SK-N-SH treated with all-trans-retinoic acid at 6 μM for 48 hours (cell line): ENCODE measurements around the gene ALS2CL.
"Not testable (repeated sequence)": the region's sequence is repeated elsewhere in the genome, so short reads cannot be mapped to it uniquely, and the experiment has no call there.

Experiments
- ATAC-seq: fragments of 200-7000 bp; cut with Tn5 transposase; 3 replicates; pipeline ENCODE4 v1.9.1; 2020; ENCODE audit warnings: mild to moderate bottlenecking, moderate library complexity
- ARNTL ChIP-seq: fragments of 450-650 bp; formaldehyde crosslinking; IDR thresholded peaks from 2 replicates; pipeline ENCODE4 v1.5.0; 2020; ENCODE audit warnings: low read depth, mild to moderate bottlenecking, moderate library complexity, borderline replicate concordance
- BACH2 ChIP-seq: fragments of 250-450 bp; sonication (Bioruptor Pico); IDR thresholded peaks from 2 replicates; pipeline ENCODE4 v1.9.0; 2021; ENCODE audit warnings: mild to moderate bottlenecking, borderline replicate concordance
- CREB5 ChIP-seq: fragments of 250-450 bp; sonication (Bioruptor Pico); IDR thresholded peaks from 2 replicates; pipeline ENCODE4 v1.5.1; 2020; ENCODE audit warnings: low read depth, mild to moderate bottlenecking, moderate library complexity
- CSDC2 ChIP-seq: fragments of 250-450 bp; sonication (Bioruptor Pico); IDR thresholded peaks from 2 replicates; pipeline ENCODE4 v1.5.0; 2020; ENCODE audit warnings: mild to moderate bottlenecking, moderate library complexity
- CSRNP3 ChIP-seq: fragments of 250-450 bp; sonication (Bioruptor Pico); IDR thresholded peaks from 2 replicates; pipeline ENCODE4 v1.5.1; 2021; ENCODE audit warnings: mild to moderate bottlenecking, moderate library complexity
- ESRRG ChIP-seq: fragments of 250-450 bp; sonication (Bioruptor Pico); IDR thresholded peaks from 2 replicates; pipeline ENCODE4 v1.6.1; 2021; ENCODE audit warnings: mild to moderate bottlenecking
- GLIS3 ChIP-seq: fragments of 250-450 bp; sonication (Bioruptor Pico); IDR thresholded peaks from 2 replicates; pipeline ENCODE4 v1.5.0; 2020; ENCODE audit warnings: mild to moderate bottlenecking, moderate library complexity
- ISL1 ChIP-seq: fragments of 250-450 bp; sonication (Bioruptor Pico); IDR thresholded peaks from 2 replicates; pipeline ENCODE4 v2.1.2; 2022; ENCODE audit warnings: mild to moderate bottlenecking, moderate library complexity
- OSR1 ChIP-seq: fragments of 250-450 bp; sonication (Bioruptor Pico); IDR thresholded peaks from 2 replicates; pipeline ENCODE4 v1.8.0; 2022; ENCODE audit warnings: moderate library complexity, mild to moderate bottlenecking, inconsistent platforms
- PATZ1 ChIP-seq: fragments of 250-450 bp; sonication (Bioruptor Pico); IDR thresholded peaks from 2 replicates; pipeline ENCODE4 v1.8.0; 2020; ENCODE audit warnings: mild to moderate bottlenecking, moderate library complexity, borderline replicate concordance
- POU6F1 ChIP-seq: fragments of 250-450 bp; sonication (Bioruptor Pico); IDR thresholded peaks from 2 replicates; pipeline ENCODE4 v1.8.0; 2021; ENCODE audit warnings: low read depth, mild to moderate bottlenecking, moderate library complexity, borderline replicate concordance
- PPARA ChIP-seq: fragments of 250-450 bp; sonication (Bioruptor Pico); IDR thresholded peaks from 2 replicates; pipeline ENCODE4 v1.5.0; 2020; ENCODE audit warnings: mild to moderate bottlenecking, borderline replicate concordance
- RARB ChIP-seq: fragments of 250-450 bp; sonication (Bioruptor Pico); IDR thresholded peaks from 2 replicates; pipeline ENCODE4 v1.8.0; 2021; ENCODE audit warnings: mild to moderate bottlenecking, moderate library complexity
- SNAI2 ChIP-seq: fragments of 250-450 bp; sonication (Bioruptor Pico); IDR thresholded peaks from 2 replicates; pipeline ENCODE4 v1.5.0; 2020; ENCODE audit warnings: mild to moderate bottlenecking, moderate library complexity
- TCF4 ChIP-seq: fragments of 250-450 bp; sonication (Bioruptor Pico); IDR thresholded peaks from 2 replicates; pipeline ENCODE4 v1.8.0; 2021; ENCODE audit warnings: mild to moderate bottlenecking, moderate library complexity, borderline replicate concordance
- TOX ChIP-seq: fragments of 250-450 bp; sonication (Bioruptor Pico); IDR thresholded peaks from 2 replicates; pipeline ENCODE4 v1.8.0; 2021; ENCODE audit warnings: mild to moderate bottlenecking, moderate library complexity, borderline replicate concordance
- TSHZ2 ChIP-seq: fragments of 250-450 bp; sonication (Bioruptor Pico); IDR thresholded peaks from 2 replicates; pipeline ENCODE4 v1.5.0; 2020; ENCODE audit warnings: mild to moderate bottlenecking, moderate library complexity
- ZC3H10 ChIP-seq: fragments of 250-450 bp; sonication (Bioruptor Pico); IDR thresholded peaks from 2 replicates; pipeline ENCODE4 v1.5.1; 2021; ENCODE audit warnings: mild to moderate bottlenecking, moderate library complexity
- ZFP3 ChIP-seq: fragments of 250-450 bp; sonication (Bioruptor Pico); IDR thresholded peaks from 2 replicates; pipeline ENCODE4 v1.5.0; 2020; ENCODE audit warnings: mild to moderate bottlenecking, moderate library complexity
- ZFP30 ChIP-seq: fragments of 450-650 bp; formaldehyde crosslinking; IDR thresholded peaks from 2 replicates; pipeline ENCODE4 v1.5.0; 2022; ENCODE audit warnings: mild to moderate bottlenecking, moderate library complexity
- ZNF565 ChIP-seq: fragments of 450-650 bp; formaldehyde crosslinking; conservative IDR thresholded peaks from 2 replicates; pipeline ENCODE4 v1.5.0; 2020; ENCODE audit warnings: low read depth, mild to moderate bottlenecking, moderate library complexity
- ZNF70 ChIP-seq: fragments of 450-650 bp; formaldehyde crosslinking; IDR thresholded peaks from 2 replicates; pipeline ENCODE4 v1.5.0; 2020; ENCODE audit warnings: mild to moderate bottlenecking, moderate library complexity
- ZNF8 ChIP-seq: fragments of 450-650 bp; formaldehyde crosslinking; IDR thresholded peaks from 2 replicates; pipeline ENCODE4 v1.5.0; 2020; ENCODE audit warnings: mild to moderate bottlenecking, moderate library complexity

ALS2CL gene

GRCh38 chr3:46705751-46706552, 12.5 kb upstream of the ALS2CL start:
- TF ChIP-seq ZNF70 (no peak), GLIS3 (CRISPR knock-in tag) (no peak), CSRNP3 (CRISPR knock-in tag) (no peak), PATZ1 (CRISPR knock-in tag) (no peak), ZFP3 (CRISPR knock-in tag) (no peak), ZNF8 (no peak), ZFP30 (no peak), BACH2 (CRISPR knock-in tag) (no peak), ZNF565 (CRISPR knock-in tag) (no peak), CSDC2 (no peak), PPARA (CRISPR knock-in tag) (no peak), RARB (CRISPR knock-in tag) (no peak), SNAI2 (CRISPR knock-in tag) (no peak), TOX (CRISPR knock-in tag) (no peak), ARNTL (no peak), ZC3H10 (CRISPR knock-in tag) (no peak)
- peak; percentile 8; the same call in 1 of the 3 replicates for ATAC-seq

- TF ChIP-seq CSDC2, result no peak
- TF ChIP-seq BACH2 (CRISPR knock-in tag), result no peak
- TF ChIP-seq ISL1 (CRISPR knock-in tag), result no peak
- ATAC-seq, result peak; percentile 91
These were observed 11.6 kb upstream of the ALS2CL start for GRCh38 chr3:46705022-46705530.

GRCh38 chr3:46704346-46704745, 10.9 kb upstream of the ALS2CL start:
- not testable (repeated sequence) for ATAC-seq

- no peak for ATAC-seq
These were observed 9.6 kb upstream of the ALS2CL start for GRCh38 chr3:46703013-46703520.

More at GRCh38 chr3:46703013-46703520, 9.6 kb upstream of the ALS2CL start:
- TF ChIP-seq ZNF565 (CRISPR knock-in tag) (no peak), ESRRG (CRISPR knock-in tag) (no peak), ISL1 (CRISPR knock-in tag) (no peak), POU6F1 (CRISPR knock-in tag) (no peak), ZFP30 (no peak), ZNF8 (no peak), PATZ1 (CRISPR knock-in tag) (no peak), SNAI2 (CRISPR knock-in tag) (no peak), BACH2 (CRISPR knock-in tag) (no peak), OSR1 (no peak), ZNF70 (no peak), ZFP3 (CRISPR knock-in tag) (no peak), PPARA (CRISPR knock-in tag) (no peak), GLIS3 (CRISPR knock-in tag) (no peak), RARB (CRISPR knock-in tag) (no peak), CSDC2 (no peak), ZC3H10 (CRISPR knock-in tag) (no peak), TCF4 (no peak), CREB5 (CRISPR knock-in tag) (no peak), TSHZ2 (CRISPR knock-in tag) (no peak)
